HepG2 (cell line): ENCODE measurements around the gene DUOXA2. TPM values are rescaled to one million over a fixed set of nuclear protein-coding genes. Genes with fewer than 3 reads are reported as not detected.

Experiments
- ATAC-seq: fragments of 200-7000 bp; cut with Tn5 transposase; 3 replicates; pipeline ENCODE4 v1.9.1; 2020; ENCODE audit warnings: mild to moderate bottlenecking, moderate library complexity
- BruUV-seq: library from RNA; stranded (reverse); fragments of 400-500 nt; replicated peaks from 2 replicates; lab custom pipeline; 2021; lab: Mats Ljungman, UMichigan
- CTCF ChIA-PET: fragments of 300-600 bp; formaldehyde crosslinking; extraction: SDS; loops from one replicate; lab custom pipeline; 2021; ENCODE audit warnings: low total read pairs, inconsistent platforms, low intra/inter-chr PET ratio; lab: Yijun Ruan, JAX
- POLR2A ChIA-PET: fragments of 350-600 bp; sonication (Branson Sonifier 250); formaldehyde crosslinking; loops from one replicate; lab custom pipeline; 2020; ENCODE audit warnings: antibody characterized with exemption, inconsistent platforms; lab: Yijun Ruan, JAX
- DNase-seq: peaks from one replicate; pipeline ENCODE4 v3.0.0-alpha.2; 2015; ENCODE audit warnings: low spot score
- FAIRE-seq: peaks from 3 replicates; lab custom pipeline; 2011; peaks lifted over from hg19 to GRCh38; lab: Jason Lieb, UNC
- H2AFZ ChIP-seq: one replicate; pipeline ENCODE4 v1.6.1; 2011; ENCODE audit warnings: low read length, inconsistent platforms
- H3K27ac ChIP-seq: fragments of 300-600 bp; 3 replicates; pipeline ENCODE4 v1.8.0; 2011; ENCODE audit warnings: mixed run types, mild to moderate bottlenecking, mixed read lengths, low read length, inconsistent platforms; ENCODE audit not compliant: insufficient read depth; ENCODE audit errors: extremely low read length
- H3K27me3 ChIP-seq, 2 experiments: fragments of 200-600 bp in 1 of 2; 2 replicates in 1 of 2; 3 replicates in 1 of 2; pipeline versions ENCODE4 v1.6.0 to v1.8.0; 2011; ENCODE audit warnings: low read length in 2 of 2, mild to moderate bottlenecking in 2 of 2, moderate library complexity in 2 of 2, inconsistent platforms in 1 of 2; ENCODE audit not compliant: insufficient read depth in 2 of 2, control insufficient read depth in 1 of 2
- H3K36me3 ChIP-seq, 2 experiments: fragments of 200-600 bp in 1 of 2; replicated peaks in 1 of 2; 2 replicates in 1 of 2; 3 replicates in 1 of 2; pipeline versions ENCODE4 v1.5.1 to v1.8.0; 2011; ENCODE audit warnings: low read length in 2 of 2, inconsistent platforms in 1 of 2; ENCODE audit not compliant: insufficient read depth in 2 of 2, control insufficient read depth in 1 of 2
- H3K4me1 ChIP-seq: 2 replicates; pipeline ENCODE4 v1.5.1; 2012; ENCODE audit warnings: low read length, inconsistent platforms; ENCODE audit not compliant: insufficient read depth
- H3K4me2 ChIP-seq: 2 replicates; pipeline ENCODE4 v1.6.0; 2011; ENCODE audit warnings: low read depth, low read length, inconsistent platforms
- H3K4me3 ChIP-seq, 3 experiments: fragments of 200-600 bp in 1 of 3; sonication (generic), shearing (Covaris generic) in 1 of 3; replicated peaks in 1 of 3; 2 replicates each; pipeline ENCODE4 v1.5.1; 2011 to 2016; ENCODE audit warnings: low read length in 3 of 3, inconsistent platforms in 2 of 3, low read depth in 2 of 3, mild to moderate bottlenecking in 2 of 3, control low read depth in 1 of 3, mixed read lengths in 1 of 3; ENCODE audit not compliant: insufficient read depth in 1 of 3
- H3K79me2 ChIP-seq: one replicate; pipeline ENCODE4 v1.6.1; 2011; ENCODE audit warnings: low read length, inconsistent platforms; ENCODE audit not compliant: insufficient read depth
- H3K9ac ChIP-seq: 2 replicates; pipeline ENCODE4 v1.6.0; 2011; ENCODE audit warnings: mild to moderate bottlenecking, low read depth, low read length, inconsistent platforms; ENCODE audit not compliant: insufficient read depth
- H3K9me3 ChIP-seq: 2 replicates; pipeline ENCODE4 v1.5.1; 2012; ENCODE audit warnings: mild to moderate bottlenecking, low read length
- H4K20me1 ChIP-seq: 2 replicates; pipeline ENCODE4 v1.6.0; 2011; ENCODE audit warnings: inconsistent platforms, mild to moderate bottlenecking, low read length, moderate library complexity; ENCODE audit not compliant: insufficient read depth
- CSRNP2 ChIP-seq: sonication (generic); formaldehyde crosslinking; conservative IDR thresholded peaks from 2 replicates; pipeline ENCODE4 v1.8.0; 2022; ENCODE audit warnings: low read depth, missing genetic modification reagents
- DMTF1 ChIP-seq: sonication (generic); formaldehyde crosslinking; IDR thresholded peaks from 2 replicates; pipeline ENCODE4 v1.4.0; 2020; ENCODE audit warnings: mild to moderate bottlenecking, missing genetic modification reagents
- MEIS2 ChIP-seq: sonication (generic); formaldehyde crosslinking; IDR thresholded peaks from 2 replicates; pipeline ENCODE4 v1.9.0; 2021; ENCODE audit warnings: mild to moderate bottlenecking, missing genetic modification reagents
- MIXL1 ChIP-seq: IDR thresholded peaks from 2 replicates; pipeline ENCODE4 v1.6.1; 2016
- PAF1 ChIP-seq: IDR thresholded peaks from 2 replicates; pipeline ENCODE4 v1.6.1; 2016; ENCODE audit warnings: missing genetic modification reagents, missing compliant biosample characterization
- RARA ChIP-seq: IDR thresholded peaks from 2 replicates; pipeline ENCODE4 v1.6.1; 2016; ENCODE audit warnings: missing genetic modification reagents, missing compliant biosample characterization
- SRY ChIP-seq: sonication (generic); formaldehyde crosslinking; IDR thresholded peaks from 2 replicates; pipeline ENCODE4 v1.8.0; 2022; ENCODE audit warnings: mild to moderate bottlenecking, missing genetic modification reagents
- ZNF343 ChIP-seq: sonication (generic); formaldehyde crosslinking; IDR thresholded peaks from 2 replicates; pipeline ENCODE4 v1.4.0; 2020; ENCODE audit warnings: mild to moderate bottlenecking, missing genetic modification reagents
- ZNF451 ChIP-seq: sonication (generic); formaldehyde crosslinking; IDR thresholded peaks from 2 replicates; pipeline ENCODE4 v1.5.0; 2020; ENCODE audit warnings: mild to moderate bottlenecking, missing genetic modification reagents
- ZNF598 ChIP-seq: sonication (generic); formaldehyde crosslinking; IDR thresholded peaks from 2 replicates; pipeline ENCODE4 v1.5.1; 2020; ENCODE audit warnings: mild to moderate bottlenecking, missing genetic modification reagents, borderline replicate concordance
- ZNF704 ChIP-seq: sonication (generic); formaldehyde crosslinking; IDR thresholded peaks from 2 replicates; pipeline ENCODE4 v1.8.1; 2023; ENCODE audit warnings: mild to moderate bottlenecking, inconsistent platforms, moderate library complexity, missing genetic modification reagents, borderline replicate concordance
- WGBS: methylation state at CpG from one replicate; pipeline ENCODE4 v1.1.6; 2017; ENCODE audit warnings: low lambda C conversion rate; 5-methylcytosine and 5-hydroxymethylcytosine counted together
- in situ Hi-C: cut with HindIII; loops from 2 replicates; pipeline ENCODE4 v1.10.0; 2017; ENCODE audit warnings: low pct_unique_long_range_greater_than_20kb; ENCODE audit not compliant: extremely low pct_ligation_motif_present
- intact Hi-C: fragments of 100-400 bp; cut with micrococcal nuclease; formaldehyde crosslinking; loops from one replicate; pipeline ENCODE4 v1.10.0; 2022; ENCODE audit not compliant: unreplicated experiment
- polyA plus RNA-seq, 8 experiments: library from polyadenylated mRNA; depleted of rRNA in 3 of 8; stranded (reverse) in 7 of 8; unstranded in 1 of 8; fragments of >200 nt; fragmentation: Illumina TruSeq in 4 of 8; extraction: Trizol in 4 of 8; gene quantifications; 2 replicates each; pipeline versions ENCODE4 v1.2.1 to v1.2.3, GENCODE V29; 2011 to 2016; ENCODE audit warnings: low read depth in 4 of 8, missing spikeins in 1 of 8, mixed read lengths in 1 of 8; ENCODE audit not compliant: insufficient read depth in 1 of 8
- total RNA-seq, 5 experiments: library from RNA; depleted of rRNA; stranded (reverse); fragments of >200 nt; fragmentation: Illumina TruSeq; extraction: Trizol; gene quantifications; 2 replicates each; pipeline ENCODE4 v1.2.3, GENCODE V29; 2016; ENCODE audit warnings: low read depth in 1 of 5
- TF ChIP-seq, protein P1 (sequence below): IDR thresholded peaks from 2 replicates; pipeline ENCODE4 v1.6.1; 2016; ENCODE audit warnings: control low read depth
- TF ChIP-seq, protein P2 (sequence below): sonication (generic); formaldehyde crosslinking; conservative IDR thresholded peaks from 2 replicates; pipeline ENCODE4 v1.4.0; 2020; ENCODE audit warnings: missing genetic modification reagents
- TF ChIP-seq, protein P3 (sequence below): sonication (generic); formaldehyde crosslinking; IDR thresholded peaks from 2 replicates; pipeline ENCODE4 v1.5.0; 2020; ENCODE audit warnings: missing genetic modification reagents

Gene DUOXA2
- total and polyA plus RNA-seq, 2 of the 13 experiments (the other 11 are each of a cell fraction or from before 2014, with no cell fraction given): 0.32 TPM; not detected in 1

DNA sequence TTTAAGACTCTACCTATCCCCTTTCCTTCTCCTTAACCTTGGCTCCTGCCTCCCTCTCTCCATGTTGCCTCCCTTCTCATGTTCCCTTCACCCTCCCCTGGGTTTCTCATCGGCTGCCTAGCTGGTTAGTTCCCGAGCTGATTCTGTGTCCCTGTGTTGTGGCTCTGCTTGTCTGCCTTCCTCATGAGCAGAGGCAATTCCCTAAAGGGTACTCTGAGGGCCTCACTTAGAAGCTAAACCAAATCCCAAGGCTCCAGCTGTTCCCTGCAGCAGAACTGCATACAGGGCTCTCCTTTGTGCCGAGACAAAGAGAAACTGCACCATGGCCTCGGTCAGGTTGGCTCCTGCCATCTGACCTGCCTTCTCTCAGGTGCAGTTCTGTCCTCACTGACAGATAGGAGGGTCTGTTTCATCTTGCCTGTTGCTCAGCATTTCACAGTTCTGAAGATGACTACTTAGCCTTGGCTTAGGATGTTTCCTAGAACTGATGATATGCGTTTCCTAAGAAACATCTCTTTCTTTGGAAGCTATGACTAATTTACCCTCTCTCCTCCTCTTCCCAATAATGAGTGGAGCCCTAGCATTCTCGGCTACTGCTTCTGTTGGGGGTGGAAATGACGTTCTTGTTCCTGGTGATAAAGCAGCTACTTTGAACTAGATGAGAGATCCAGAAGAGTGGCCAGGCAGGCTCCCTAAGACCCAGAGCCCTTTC lies 42.8 kb downstream of the DUOXA2 start:
- ATAC-seq (no peak), FAIRE-seq (no peak), DNase-seq (no peak)
- in situ Hi-C loops: no loop called here
- H3K4me3 ChIP-seq: no peak overlapping the region
- H3K9ac ChIP-seq: no peak overlapping the region
- no peak overlapping the region for H3K27ac ChIP-seq
- no peaks in the 10 kb centered on the region; a peak in 1 of 5 replicates for H3K27me3 ChIP-seq
- no peaks in the 10 kb centered on the region for H4K20me1 ChIP-seq
- ChIA-PET POLR2A (no interaction called here), CTCF (no interaction called here)
- no peak overlapping the region for H2AFZ ChIP-seq
- WGBS: 69% methylated on average over 7 of the region's 7 CpGs
- no peaks in the 10 kb centered on the region for H3K4me1 ChIP-seq
- H3K4me2 ChIP-seq: no peak overlapping the region
- intact Hi-C loops: no loop called here
- no TSS peak for BruUV-seq
- no peaks in the 10 kb centered on the region for H3K79me2 ChIP-seq
- no peaks in the 10 kb centered on the region for H3K36me3 ChIP-seq
- no peaks in the 10 kb centered on the region for H3K9me3 ChIP-seq
- TF ChIP-seq PAF1 (CRISPR knock-in tag) (no peak), SRY (no peak), DMTF1 (CRISPR knock-in tag) (no peak), MEIS2 (no peak), CSRNP2 (no peak), MIXL1 (CRISPR knock-in tag) (no peak), ZNF343 (CRISPR knock-in tag) (no peak), ZNF451 (CRISPR knock-in tag) (no peak), ZNF598 (CRISPR knock-in tag) (no peak), RARA (no peak), ZNF704 (CRISPR knock-in tag) (no peak)
- TF ChIP-seq, protein P1, sequence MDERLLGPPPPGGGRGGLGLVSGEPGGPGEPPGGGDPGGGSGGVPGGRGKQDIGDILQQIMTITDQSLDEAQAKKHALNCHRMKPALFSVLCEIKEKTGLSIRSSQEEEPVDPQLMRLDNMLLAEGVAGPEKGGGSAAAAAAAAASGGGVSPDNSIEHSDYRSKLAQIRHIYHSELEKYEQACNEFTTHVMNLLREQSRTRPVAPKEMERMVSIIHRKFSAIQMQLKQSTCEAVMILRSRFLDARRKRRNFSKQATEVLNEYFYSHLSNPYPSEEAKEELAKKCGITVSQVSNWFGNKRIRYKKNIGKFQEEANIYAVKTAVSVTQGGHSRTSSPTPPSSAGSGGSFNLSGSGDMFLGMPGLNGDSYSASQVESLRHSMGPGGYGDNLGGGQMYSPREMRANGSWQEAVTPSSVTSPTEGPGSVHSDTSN (CRISPR knock-in tag): no peak
- TF ChIP-seq, protein P2, sequence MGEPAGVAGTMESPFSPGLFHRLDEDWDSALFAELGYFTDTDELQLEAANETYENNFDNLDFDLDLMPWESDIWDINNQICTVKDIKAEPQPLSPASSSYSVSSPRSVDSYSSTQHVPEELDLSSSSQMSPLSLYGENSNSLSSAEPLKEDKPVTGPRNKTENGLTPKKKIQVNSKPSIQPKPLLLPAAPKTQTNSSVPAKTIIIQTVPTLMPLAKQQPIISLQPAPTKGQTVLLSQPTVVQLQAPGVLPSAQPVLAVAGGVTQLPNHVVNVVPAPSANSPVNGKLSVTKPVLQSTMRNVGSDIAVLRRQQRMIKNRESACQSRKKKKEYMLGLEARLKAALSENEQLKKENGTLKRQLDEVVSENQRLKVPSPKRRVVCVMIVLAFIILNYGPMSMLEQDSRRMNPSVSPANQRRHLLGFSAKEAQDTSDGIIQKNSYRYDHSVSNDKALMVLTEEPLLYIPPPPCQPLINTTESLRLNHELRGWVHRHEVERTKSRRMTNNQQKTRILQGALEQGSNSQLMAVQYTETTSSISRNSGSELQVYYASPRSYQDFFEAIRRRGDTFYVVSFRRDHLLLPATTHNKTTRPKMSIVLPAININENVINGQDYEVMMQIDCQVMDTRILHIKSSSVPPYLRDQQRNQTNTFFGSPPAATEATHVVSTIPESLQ: no peak
- TF ChIP-seq, protein P3, sequence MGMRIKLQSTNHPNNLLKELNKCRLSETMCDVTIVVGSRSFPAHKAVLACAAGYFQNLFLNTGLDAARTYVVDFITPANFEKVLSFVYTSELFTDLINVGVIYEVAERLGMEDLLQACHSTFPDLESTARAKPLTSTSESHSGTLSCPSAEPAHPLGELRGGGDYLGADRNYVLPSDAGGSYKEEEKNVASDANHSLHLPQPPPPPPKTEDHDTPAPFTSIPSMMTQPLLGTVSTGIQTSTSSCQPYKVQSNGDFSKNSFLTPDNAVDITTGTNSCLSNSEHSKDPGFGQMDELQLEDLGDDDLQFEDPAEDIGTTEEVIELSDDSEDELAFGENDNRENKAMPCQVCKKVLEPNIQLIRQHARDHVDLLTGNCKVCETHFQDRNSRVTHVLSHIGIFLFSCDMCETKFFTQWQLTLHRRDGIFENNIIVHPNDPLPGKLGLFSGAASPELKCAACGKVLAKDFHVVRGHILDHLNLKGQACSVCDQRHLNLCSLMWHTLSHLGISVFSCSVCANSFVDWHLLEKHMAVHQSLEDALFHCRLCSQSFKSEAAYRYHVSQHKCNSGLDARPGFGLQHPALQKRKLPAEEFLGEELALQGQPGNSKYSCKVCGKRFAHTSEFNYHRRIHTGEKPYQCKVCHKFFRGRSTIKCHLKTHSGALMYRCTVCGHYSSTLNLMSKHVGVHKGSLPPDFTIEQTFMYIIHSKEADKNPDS (CRISPR knock-in tag): no peak
